ENCODE results near the gene ICA1. TPM values are rescaled to one million over a fixed set of nuclear protein-coding genes. Genes with fewer than 3 reads are reported as not detected.
A peak's percentile ranks its signal among the peaks of the same experiment; 100 is the strongest.

ICA1 gene
- total RNA-seq, 2 experiments from 2014 or later, result 0.57 to 1.0 TPM

DNA sequence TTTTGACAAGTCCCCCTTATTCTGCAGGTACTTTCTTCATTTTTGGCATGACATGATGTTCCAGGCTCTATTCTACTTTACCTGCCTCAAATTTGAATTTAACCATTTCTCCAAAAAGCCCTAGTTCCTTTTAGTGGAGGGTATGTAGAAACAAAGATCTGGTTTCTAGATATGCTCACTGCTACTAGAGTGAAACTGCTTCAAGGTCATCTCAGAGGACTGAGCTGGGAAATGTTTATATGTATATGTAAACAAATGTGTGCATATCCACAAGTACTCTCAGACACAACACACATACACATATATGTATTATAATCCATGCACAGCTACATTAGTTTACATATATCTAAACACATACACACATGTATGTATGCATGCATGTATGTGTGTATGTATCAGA is 69.1 kb downstream of the ICA1 start:
- intact Hi-C loops (cut with DNase I, micrococcal nuclease), result loop anchor here (5.0 kb wide), 2 partner anchors 151 to 431 kb away; no protein-coding TSS in a partner anchor

DNA sequence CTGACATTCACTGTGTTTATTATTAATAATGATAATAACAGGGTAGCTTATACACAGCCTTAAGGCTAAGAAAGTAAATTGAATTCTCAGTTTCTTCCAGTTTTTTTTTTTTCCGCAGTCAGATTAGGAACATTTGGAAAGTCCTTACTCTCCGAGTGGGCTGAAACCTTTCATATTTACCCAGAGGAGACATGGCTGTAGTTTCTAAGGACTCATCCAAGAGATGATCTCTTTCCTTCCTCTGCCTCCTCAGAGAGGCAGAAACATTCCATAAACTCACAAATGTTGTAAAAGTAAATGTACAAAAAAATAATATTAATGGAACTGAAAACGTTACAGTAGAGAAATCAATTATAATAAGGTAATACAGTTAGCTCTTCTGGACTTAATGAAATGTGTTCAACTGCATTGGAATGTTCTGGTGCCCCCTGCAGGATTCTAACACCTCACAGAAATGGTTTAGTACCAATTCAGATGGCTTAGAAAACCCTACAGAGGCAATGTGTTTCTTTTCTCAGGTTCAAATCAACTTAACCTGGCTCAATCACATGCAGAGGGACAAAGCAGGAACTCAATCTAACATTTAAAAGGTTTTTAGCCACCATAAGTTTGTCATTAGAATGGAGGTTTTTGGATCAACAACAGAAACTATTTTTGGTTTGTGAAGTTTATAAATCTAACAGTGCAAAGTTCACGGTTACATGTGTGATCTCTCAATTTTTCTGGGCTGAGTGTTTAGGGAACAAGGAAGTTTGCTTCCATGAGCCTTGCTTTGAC is 71.7 kb downstream of the ICA1 start:
- Mint-ChIP-seq H3K36me3 (ENCODE audit: low read depth) (no peaks in the 10 kb centered on the region), H3K4me1 (peaks cover 8% of the 10 kb centered on the region), H3K9me3 (ENCODE audit: low read depth) (no peaks in the 10 kb centered on the region), H3K27ac (no peak overlapping the region), H3K4me3 (no peak overlapping the region), H3K27me3 (no peaks in the 10 kb centered on the region)
- DNase-seq (peak; percentile 73), ATAC-seq (peak; percentile 86)
- CTCF ChIA-PET, result interaction anchor here (0.5 to 3.6 kb wide), 25 partner anchors 12 to 773 kb away, joined by 3 to 46 read pairs (median 3); no protein-coding TSS in a partner anchor
- POLR2A ChIA-PET, result interaction anchor here (1.0 kb wide), 1 partner anchor 551 kb away, joined by 5 read pairs; no protein-coding TSS in a partner anchor
- intact Hi-C loops (cut with DNase I, micrococcal nuclease), result loop anchor here (1.0 to 5.0 kb wide), 6 partner anchors 148 to 766 kb away; no protein-coding TSS in a partner anchor

More for the DNA sequence above, 69.1 kb downstream of the ICA1 start:
- CTCF ChIA-PET, result interaction anchor here (1.1 kb wide), 1 partner anchor 512 kb away, joined by 3 read pairs; no protein-coding TSS in a partner anchor
- DNase-seq (no peak), ATAC-seq (no peak)
- H3K36me3 Mint-ChIP-seq (ENCODE audit: low read depth), result no peaks in the 10 kb centered on the region
- POLR2A ChIA-PET, result no interaction called here
- no peak overlapping the region for H3K4me3 Mint-ChIP-seq
- peaks cover 2% of the 10 kb centered on the region for H3K4me1 Mint-ChIP-seq
- H3K27me3 Mint-ChIP-seq, result no peaks in the 10 kb centered on the region
- H3K9me3 Mint-ChIP-seq (ENCODE audit: low read depth), result no peaks in the 10 kb centered on the region
- H3K27ac Mint-ChIP-seq, result no peak overlapping the region

DNA sequence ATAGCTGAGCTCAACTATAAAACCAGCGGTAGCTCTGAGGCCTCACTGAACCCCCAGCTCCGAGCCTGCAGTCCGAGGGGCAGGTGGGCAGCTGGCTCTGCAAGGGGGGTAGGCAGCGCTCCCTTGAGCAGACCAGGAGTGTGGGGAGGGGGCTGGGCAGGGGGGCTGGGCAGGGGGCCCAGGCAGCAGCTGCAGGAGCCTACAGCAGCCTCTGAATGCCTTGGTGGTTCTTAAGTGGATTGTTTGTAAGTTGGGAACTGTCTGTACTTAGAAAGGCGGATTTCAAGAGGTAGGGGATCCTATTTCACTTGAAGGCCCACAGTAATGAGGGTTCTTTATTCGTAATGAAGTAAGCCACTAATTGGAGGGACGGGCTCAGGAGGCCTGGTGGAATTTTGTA is 72.3 kb downstream of the ICA1 start:
- Mint-ChIP-seq H3K4me3 (no peak overlapping the region), H3K27ac (no peak overlapping the region), H3K27me3 (no peaks in the 10 kb centered on the region), H3K9me3 (ENCODE audit: low read depth) (no peaks in the 10 kb centered on the region), H3K4me1 (peaks cover 8% of the 10 kb centered on the region), H3K36me3 (ENCODE audit: low read depth) (no peaks in the 10 kb centered on the region)
- intact Hi-C loops (cut with DNase I, micrococcal nuclease), result loop anchor here (1.0 to 5.0 kb wide), 6 partner anchors 147 to 765 kb away; no protein-coding TSS in a partner anchor
- ATAC-seq, result no peak
- POLR2A ChIA-PET, result no interaction called here
- no peak for DNase-seq
- CTCF ChIA-PET, result interaction anchor here (0.5 to 3.6 kb wide), 22 partner anchors 12 to 772 kb away, joined by 3 to 46 read pairs (median 3); no protein-coding TSS in a partner anchor

DNA sequence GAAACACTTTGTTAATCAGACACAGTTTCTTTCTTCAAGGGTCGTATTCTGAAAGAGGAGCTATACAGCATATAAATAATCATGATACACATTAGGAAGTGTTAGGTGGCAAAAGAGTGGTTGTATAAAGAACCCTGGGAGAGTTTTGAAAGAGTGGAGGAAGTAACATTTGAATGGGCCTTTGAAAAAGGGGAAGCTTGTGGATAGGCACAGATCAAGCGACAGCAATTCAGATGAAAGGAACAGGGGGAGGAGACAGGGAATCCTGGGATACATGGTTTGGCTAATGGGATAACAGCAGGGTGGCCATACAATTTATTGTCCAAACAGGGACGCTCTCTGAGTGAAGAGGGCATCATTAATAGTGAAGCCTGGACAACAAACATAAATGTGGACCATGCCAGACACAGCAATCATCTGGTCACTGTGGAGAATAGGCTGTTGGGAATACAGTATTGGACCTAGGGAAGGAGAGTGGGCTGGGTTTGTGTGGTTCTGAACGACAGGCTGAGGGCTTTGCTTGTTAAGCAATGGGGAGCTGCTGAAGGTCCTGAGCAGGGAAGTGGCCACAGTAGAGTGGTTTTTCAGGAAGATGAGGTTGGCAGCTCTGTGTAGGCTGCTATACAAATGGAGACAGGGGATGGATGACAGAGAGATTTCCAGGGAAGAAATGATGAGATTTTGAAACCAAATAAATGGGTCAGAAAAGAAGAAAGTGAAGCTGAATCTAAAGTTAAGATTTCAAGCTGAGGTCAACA is 75.9 kb downstream of the ICA1 start:
- ChIA-PET CTCF (interaction anchor here (0.7 to 2.7 kb wide), 3 partner anchors 27 to 506 kb away, joined by 3 to 9 read pairs (median 4); no protein-coding TSS in a partner anchor), POLR2A (interaction anchor here (0.6 kb wide), 1 partner anchor 60 kb away, joined by 3 read pairs; no protein-coding TSS in a partner anchor)
- no peak for DNase-seq
- Mint-ChIP-seq H3K36me3 (ENCODE audit: low read depth) (no peaks in the 10 kb centered on the region), H3K9me3 (ENCODE audit: low read depth) (no peaks in the 10 kb centered on the region), H3K27ac (no peak overlapping the region), H3K4me1 (peaks cover 8% of the 10 kb centered on the region), H3K4me3 (no peak overlapping the region), H3K27me3 (no peaks in the 10 kb centered on the region)
- ATAC-seq, result no peak
- intact Hi-C loops (cut with DNase I, micrococcal nuclease), result no loop called here

DNA sequence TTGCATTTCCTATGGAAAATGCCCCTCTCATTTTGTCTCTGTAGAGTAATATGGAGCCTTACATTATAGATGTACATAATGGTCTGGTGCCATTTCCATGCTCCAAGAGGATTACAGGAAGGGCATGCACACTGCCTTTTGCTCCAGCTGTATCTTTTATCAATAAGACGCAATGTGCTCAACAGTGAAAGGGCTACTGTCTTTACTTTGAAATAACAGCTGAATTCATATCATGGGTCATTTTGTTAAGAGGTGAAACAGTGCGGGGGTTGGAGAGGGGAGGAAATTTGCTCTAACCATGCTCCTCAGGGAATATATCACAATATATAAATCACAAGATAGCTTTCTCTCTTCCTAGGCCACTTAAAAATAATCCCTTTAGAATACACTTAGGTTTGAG is 77.7 kb downstream of the ICA1 start:
- H3K27me3 Mint-ChIP-seq, result no peaks in the 10 kb centered on the region
- H3K4me3 Mint-ChIP-seq, result no peak overlapping the region
- ATAC-seq, result no peak
- no peaks in the 10 kb centered on the region for H3K36me3 Mint-ChIP-seq (ENCODE audit: low read depth)
- ChIA-PET POLR2A (no interaction called here), CTCF (interaction anchor here (1.2 kb wide), 1 partner anchor 14 kb away, joined by 3 read pairs; no protein-coding TSS in a partner anchor)
- DNase-seq, result no peak
- H3K9me3 Mint-ChIP-seq (ENCODE audit: low read depth), result no peaks in the 10 kb centered on the region
- H3K27ac Mint-ChIP-seq, result no peak overlapping the region
- peaks cover 8% of the 10 kb centered on the region for H3K4me1 Mint-ChIP-seq
- intact Hi-C loops (cut with DNase I, micrococcal nuclease), result no loop called here

DNA sequence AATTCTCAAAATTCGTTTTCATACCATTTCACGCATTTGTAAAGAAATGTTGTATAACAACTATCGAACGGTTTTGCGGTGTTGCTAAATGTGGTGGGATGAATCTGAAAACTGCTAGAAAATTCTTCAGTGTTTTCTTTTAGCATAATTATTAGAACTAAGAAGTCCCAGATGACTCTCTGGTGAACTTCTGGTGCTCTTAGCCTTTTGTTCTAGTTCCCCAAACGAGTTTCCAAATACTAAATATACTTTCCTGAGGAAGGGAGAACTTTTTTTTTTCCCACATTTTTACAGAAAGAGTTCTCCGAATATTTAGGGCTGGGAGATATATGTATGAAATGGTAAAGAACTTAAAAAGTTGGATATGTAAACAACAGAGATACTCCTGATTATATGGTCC is 82.5 kb downstream of the ICA1 start:
- ChIA-PET POLR2A (no interaction called here), CTCF (interaction anchor here (0.8 to 2.8 kb wide), 2 partner anchors 9 to 10 kb away, joined by 4 to 10 read pairs; no protein-coding TSS in a partner anchor)
- Mint-ChIP-seq H3K27me3 (no peaks in the 10 kb centered on the region), H3K4me1 (peaks cover 42% of the 10 kb centered on the region), H3K9me3 (ENCODE audit: low read depth) (no peaks in the 10 kb centered on the region), H3K4me3 (no peak overlapping the region), H3K36me3 (ENCODE audit: low read depth) (no peaks in the 10 kb centered on the region), H3K27ac (no peak overlapping the region)
- intact Hi-C loops (cut with DNase I, micrococcal nuclease), result no loop called here
- no peak for ATAC-seq
- no peak for DNase-seq

DNA sequence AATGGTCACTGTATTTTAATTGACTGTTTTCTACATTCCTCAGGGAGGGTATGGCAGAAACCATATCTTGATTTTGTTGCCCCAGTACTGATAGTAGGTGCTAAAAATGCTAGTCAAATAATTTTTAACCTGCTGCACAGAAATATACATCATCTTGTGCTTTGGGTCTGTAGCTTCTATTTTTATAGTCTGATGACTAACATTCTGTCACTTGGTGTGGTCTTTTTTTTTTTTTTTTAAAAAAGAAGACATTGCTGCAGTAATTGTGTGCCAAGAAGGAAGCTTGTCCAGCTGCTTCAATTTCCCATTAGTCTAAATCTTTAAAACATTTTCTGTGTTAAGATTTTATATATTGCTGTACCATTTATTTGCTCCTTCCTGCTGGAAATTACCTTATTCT is 83.6 kb downstream of the ICA1 start:
- Mint-ChIP-seq H3K27me3 (no peaks in the 10 kb centered on the region), H3K9me3 (ENCODE audit: low read depth) (no peaks in the 10 kb centered on the region), H3K36me3 (ENCODE audit: low read depth) (no peaks in the 10 kb centered on the region), H3K27ac (peak overlapping the region; percentile 82), H3K4me3 (no peak overlapping the region), H3K4me1 (peaks cover 42% of the 10 kb centered on the region)
- no peak for ATAC-seq
- intact Hi-C loops (cut with DNase I, micrococcal nuclease), result no loop called here
- POLR2A ChIA-PET, result interaction anchor here (0.9 kb wide), 1 partner anchor 53 kb away, joined by 3 read pairs; no protein-coding TSS in a partner anchor
- no peak for DNase-seq
- CTCF ChIA-PET, result interaction anchor here (1.0 to 2.8 kb wide), 3 partner anchors 11 to 497 kb away, joined by 4 to 10 read pairs (median 4); no protein-coding TSS in a partner anchor

DNA sequence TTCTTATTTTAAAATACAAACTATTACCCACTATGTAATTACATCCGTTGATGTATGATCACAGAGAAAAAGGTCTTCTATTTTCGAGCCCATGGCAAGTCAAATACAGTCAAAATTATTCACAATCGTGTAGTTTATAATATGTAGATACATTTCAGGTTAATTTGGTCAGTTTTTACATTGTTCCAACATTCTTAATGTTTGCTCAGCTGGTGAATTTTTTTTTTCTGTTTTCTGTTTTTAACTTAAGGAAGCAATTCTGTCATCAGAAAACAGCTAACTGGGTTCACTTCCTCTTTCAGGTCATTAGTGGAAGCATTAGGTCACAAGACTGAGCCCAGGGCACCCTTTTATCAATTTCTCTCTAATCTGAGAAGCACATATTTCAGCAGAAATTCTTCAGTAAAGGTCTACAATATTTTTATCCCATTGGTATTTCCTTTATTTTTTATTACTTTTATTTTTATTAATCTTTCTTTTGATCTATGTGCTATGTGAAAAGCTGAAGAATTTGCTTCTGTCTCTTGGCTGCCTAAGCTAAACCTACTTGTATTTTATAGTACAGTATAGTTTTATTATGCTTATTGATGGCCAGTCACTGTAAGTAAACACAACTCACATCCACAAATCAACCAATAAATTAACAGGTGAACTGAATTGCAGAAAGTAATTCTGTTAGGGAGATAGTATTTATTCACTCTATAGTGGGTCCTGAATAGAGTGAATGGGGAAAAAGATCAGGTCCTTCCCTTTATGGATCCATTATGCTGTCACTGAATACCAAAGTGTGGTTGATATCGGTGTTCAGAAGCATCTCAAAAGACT is 84.6 kb downstream of the ICA1 start:
- peak overlapping the region; percentile 95 for H3K27ac Mint-ChIP-seq
- no peaks in the 10 kb centered on the region for H3K36me3 Mint-ChIP-seq (ENCODE audit: low read depth)
- DNase-seq (no peak), ATAC-seq (no peak)
- H3K4me3 Mint-ChIP-seq, result peak overlapping the region; percentile 63
- intact Hi-C loops (cut with DNase I, micrococcal nuclease), result loop anchor here (2.0 kb wide), 2 partner anchors 43 to 137 kb away; no protein-coding TSS in a partner anchor
- H3K9me3 Mint-ChIP-seq (ENCODE audit: low read depth), result no peaks in the 10 kb centered on the region
- ChIA-PET CTCF (interaction anchor here (0.7 to 2.8 kb wide), 3 partner anchors 12 to 496 kb away, joined by 3 to 10 read pairs (median 4); no protein-coding TSS in a partner anchor), POLR2A (no interaction called here)
- no peaks in the 10 kb centered on the region for H3K27me3 Mint-ChIP-seq
- H3K4me1 Mint-ChIP-seq, result peaks cover 42% of the 10 kb centered on the region

DNA sequence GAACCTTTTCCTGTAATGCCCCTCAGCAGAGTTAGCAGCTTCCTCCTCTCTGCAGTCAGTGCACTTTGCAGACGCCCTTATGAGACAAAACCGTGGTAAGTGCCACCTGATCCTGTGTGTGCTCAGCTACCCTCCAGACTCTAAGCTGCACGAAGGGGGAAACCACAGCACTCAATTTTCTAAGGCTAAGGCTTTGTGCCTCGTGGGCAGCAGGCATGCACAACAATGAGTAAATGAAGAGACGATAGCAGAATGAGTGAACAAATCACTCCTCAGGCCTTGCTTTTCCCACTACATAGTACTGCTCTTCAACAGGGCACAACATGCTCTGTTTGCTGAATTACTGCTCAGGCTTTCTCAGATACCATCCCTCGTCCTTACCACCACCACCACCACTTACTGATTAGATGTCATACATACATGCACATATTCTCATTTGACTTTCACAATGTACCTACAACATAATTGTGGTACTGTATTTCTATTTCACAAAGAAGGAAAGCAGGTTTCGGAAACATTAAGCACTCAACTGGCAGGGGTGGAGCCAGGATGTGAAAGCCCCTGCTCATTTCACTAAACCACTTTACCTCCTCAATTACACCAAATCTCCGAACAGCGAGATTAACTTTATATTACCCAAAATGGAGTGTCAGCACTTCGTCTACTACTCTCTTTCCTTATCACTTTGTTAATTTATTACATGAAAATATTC is 85.4 kb downstream of the ICA1 start:
- no peaks in the 10 kb centered on the region for H3K9me3 Mint-ChIP-seq (ENCODE audit: low read depth)
- DNase-seq (peak; percentile 74), ATAC-seq (peak; percentile 85)
- peak overlapping the region; percentile 63 for H3K4me3 Mint-ChIP-seq
- peaks cover 42% of the 10 kb centered on the region for H3K4me1 Mint-ChIP-seq
- POLR2A ChIA-PET, result interaction anchor here (0.7 kb wide), 1 partner anchor 208 kb away, joined by 3 read pairs; the partner anchor contains the start of gene GLCCI1
- CTCF ChIA-PET, result interaction anchor here (0.7 to 2.8 kb wide), 5 partner anchors 13 to 495 kb away, joined by 3 to 10 read pairs (median 4); no protein-coding TSS in a partner anchor
- no peaks in the 10 kb centered on the region for H3K27me3 Mint-ChIP-seq
- H3K27ac Mint-ChIP-seq, result peak overlapping the region; percentile 95
- intact Hi-C loops (cut with DNase I, micrococcal nuclease), result loop anchor here (1.0 to 2.0 kb wide), 7 partner anchors 42 to 994 kb away; partner anchors contain the start of genes GLCCI1 (in 2 of the 2), C1GALT1 (in 1 of the 2) and UMAD1 (in 1 of the 2)
- H3K36me3 Mint-ChIP-seq (ENCODE audit: low read depth), result no peaks in the 10 kb centered on the region

DNA sequence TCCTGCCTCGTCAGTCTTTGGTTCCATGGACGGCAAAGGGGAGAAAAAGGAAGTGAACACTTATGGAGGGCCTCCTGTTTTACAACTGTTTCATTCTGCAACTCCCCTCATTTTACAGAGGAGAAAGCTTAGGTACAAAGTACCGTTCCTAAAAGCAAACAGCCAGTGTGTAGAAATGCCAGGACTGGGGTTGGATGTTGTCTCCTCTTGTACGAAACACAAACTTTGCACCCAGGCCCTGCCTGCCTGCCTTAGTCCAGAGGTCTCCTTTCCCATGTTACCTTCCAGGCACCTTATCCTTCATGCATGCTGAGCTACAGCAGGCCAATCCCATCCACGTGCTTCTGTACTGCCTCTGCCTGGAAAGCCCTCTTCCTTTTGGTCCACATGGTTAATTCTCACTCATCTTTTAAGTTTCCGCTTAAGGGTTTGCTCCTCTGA is 86.0 kb downstream of the ICA1 start:
- H3K27me3 Mint-ChIP-seq, result no peaks in the 10 kb centered on the region
- peak overlapping the region; percentile 95 for H3K27ac Mint-ChIP-seq
- ATAC-seq (no peak), DNase-seq (no peak)
- H3K4me1 Mint-ChIP-seq, result peaks cover 42% of the 10 kb centered on the region
- H3K9me3 Mint-ChIP-seq (ENCODE audit: low read depth), result no peaks in the 10 kb centered on the region
- peak overlapping the region; percentile 63 for H3K4me3 Mint-ChIP-seq
- ChIA-PET CTCF (interaction anchor here (0.6 to 0.8 kb wide), 4 partner anchors 14 to 409 kb away, joined by 3 to 4 read pairs (median 3); no protein-coding TSS in a partner anchor), POLR2A (interaction anchor here (0.7 kb wide), 1 partner anchor 208 kb away, joined by 3 read pairs; the partner anchor contains the start of gene GLCCI1)
- no peaks in the 10 kb centered on the region for H3K36me3 Mint-ChIP-seq (ENCODE audit: low read depth)
- intact Hi-C loops (cut with DNase I, micrococcal nuclease), result loop anchor here (1.0 to 2.0 kb wide), 7 partner anchors 41 to 994 kb away; partner anchors contain the start of genes GLCCI1 (in 2 of the 2), C1GALT1 (in 1 of the 2) and UMAD1 (in 1 of the 2)

All from activated CD4-positive, alpha-beta T cell treated with anti-CD3 and anti-CD28 coated beads for 36 hours (primary cell).